PC-9 (cell line): ENCODE measurements around the gene KIAA0753.

Experiments
- CTCF ChIP-seq: fragments of 200-600 bp; sonication (generic); conservative IDR thresholded peaks from 2 replicates; pipeline ENCODE4 v1.6.1; 2017; ENCODE audit warnings: mixed run types, antibody characterized with exemption, mild to moderate bottlenecking, moderate library complexity
- EZH2 ChIP-seq: fragments of 200-600 bp; sonication (generic); IDR thresholded peaks from 2 replicates; pipeline ENCODE4 v1.8.0; 2017; ENCODE audit warnings: antibody characterized with exemption, low read depth

GRCh38 chr17:6636105-6636504 lies 4.4 kb downstream of the KIAA0753 start:
- no peak for TF ChIP-seq CTCF
- no peak for TF ChIP-seq EZH2
